ENCODE measurements around the gene BFAR. TPM values are rescaled to one million over a fixed set of nuclear protein-coding genes. Genes with fewer than 3 reads are reported as not detected.

BFAR gene
- polyA plus RNA-seq, 1 donor from 2014 or later: 63.5 TPM

DNA sequence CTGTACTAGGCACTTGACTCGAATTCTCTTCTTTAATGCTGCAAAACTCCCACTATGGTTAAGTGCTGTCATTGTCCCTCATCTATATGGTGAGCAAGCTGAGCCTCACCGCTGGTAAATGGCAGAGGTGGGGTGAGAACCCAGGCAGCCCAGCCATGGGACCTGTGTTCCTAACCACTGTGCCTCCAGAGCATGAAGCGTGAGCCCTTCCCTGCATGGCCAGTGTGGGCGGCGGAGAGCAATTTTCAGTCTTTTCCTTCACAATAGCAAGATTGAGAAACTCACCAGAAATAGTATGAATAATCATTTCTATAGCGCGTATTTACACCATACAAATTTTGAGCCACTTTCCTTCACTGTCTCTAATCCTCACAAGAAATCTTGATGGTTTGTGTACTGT lies 9.2 kb downstream of the BFAR start:
- Histone ChIP-seq H3K27me3 (ENCODE audit: insufficient read depth, low read depth, low read length) (no peaks in the 10 kb centered on the region), H4K20me1 (ENCODE audit: insufficient read depth) (no peaks in the 10 kb centered on the region), H3K9ac (ENCODE audit: low read length) (no peak overlapping the region), H3K27ac (ENCODE audit: low read length) (no peak overlapping the region), H3K4me2 (ENCODE audit: low read length) (no peak overlapping the region), H2AFZ (ENCODE audit: low read depth, low read length) (no peak overlapping the region), H3K9me2 (ENCODE audit: insufficient read depth, low read length) (no peaks in the 10 kb centered on the region), H3K4me3 (ENCODE audit: low read length) (no peak overlapping the region), H3K79me2 (replicated peaks; ENCODE audit: insufficient read depth, low read length) (peaks cover 26% of the 10 kb centered on the region), H3K9me3 (ENCODE audit: low read length) (no peaks in the 10 kb centered on the region), H3F3A (ENCODE audit: insufficient read depth, low read length, poor library complexity, severe bottlenecking) (no peaks in the 10 kb centered on the region), H3K36me3 (ENCODE audit: insufficient read depth, low read length) (no peaks in the 10 kb centered on the region)
- TF ChIP-seq SMC3 (conservative IDR thresholded peaks at IDR 0.05; ENCODE audit: poor library complexity) (no peak), EZH2 (IDR thresholded peaks at IDR 0.05; ENCODE audit: borderline replicate concordance, insufficient read depth, low read length, poor library complexity, severe bottlenecking) (no peak), EP300 (conservative IDR thresholded peaks at IDR 0.05; ENCODE audit: poor library complexity, severe bottlenecking) (no peak), MXI1 (conservative IDR thresholded peaks at IDR 0.05; ENCODE audit: poor library complexity, severe bottlenecking) (no peak)
- TF ChIP-seq, protein P1, sequence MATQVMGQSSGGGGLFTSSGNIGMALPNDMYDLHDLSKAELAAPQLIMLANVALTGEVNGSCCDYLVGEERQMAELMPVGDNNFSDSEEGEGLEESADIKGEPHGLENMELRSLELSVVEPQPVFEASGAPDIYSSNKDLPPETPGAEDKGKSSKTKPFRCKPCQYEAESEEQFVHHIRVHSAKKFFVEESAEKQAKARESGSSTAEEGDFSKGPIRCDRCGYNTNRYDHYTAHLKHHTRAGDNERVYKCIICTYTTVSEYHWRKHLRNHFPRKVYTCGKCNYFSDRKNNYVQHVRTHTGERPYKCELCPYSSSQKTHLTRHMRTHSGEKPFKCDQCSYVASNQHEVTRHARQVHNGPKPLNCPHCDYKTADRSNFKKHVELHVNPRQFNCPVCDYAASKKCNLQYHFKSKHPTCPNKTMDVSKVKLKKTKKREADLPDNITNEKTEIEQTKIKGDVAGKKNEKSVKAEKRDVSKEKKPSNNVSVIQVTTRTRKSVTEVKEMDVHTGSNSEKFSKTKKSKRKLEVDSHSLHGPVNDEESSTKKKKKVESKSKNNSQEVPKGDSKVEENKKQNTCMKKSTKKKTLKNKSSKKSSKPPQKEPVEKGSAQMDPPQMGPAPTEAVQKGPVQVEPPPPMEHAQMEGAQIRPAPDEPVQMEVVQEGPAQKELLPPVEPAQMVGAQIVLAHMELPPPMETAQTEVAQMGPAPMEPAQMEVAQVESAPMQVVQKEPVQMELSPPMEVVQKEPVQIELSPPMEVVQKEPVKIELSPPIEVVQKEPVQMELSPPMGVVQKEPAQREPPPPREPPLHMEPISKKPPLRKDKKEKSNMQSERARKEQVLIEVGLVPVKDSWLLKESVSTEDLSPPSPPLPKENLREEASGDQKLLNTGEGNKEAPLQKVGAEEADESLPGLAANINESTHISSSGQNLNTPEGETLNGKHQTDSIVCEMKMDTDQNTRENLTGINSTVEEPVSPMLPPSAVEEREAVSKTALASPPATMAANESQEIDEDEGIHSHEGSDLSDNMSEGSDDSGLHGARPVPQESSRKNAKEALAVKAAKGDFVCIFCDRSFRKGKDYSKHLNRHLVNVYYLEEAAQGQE (IDR thresholded peaks at IDR 0.05; ENCODE audit: borderline replicate concordance): no peak

DNA sequence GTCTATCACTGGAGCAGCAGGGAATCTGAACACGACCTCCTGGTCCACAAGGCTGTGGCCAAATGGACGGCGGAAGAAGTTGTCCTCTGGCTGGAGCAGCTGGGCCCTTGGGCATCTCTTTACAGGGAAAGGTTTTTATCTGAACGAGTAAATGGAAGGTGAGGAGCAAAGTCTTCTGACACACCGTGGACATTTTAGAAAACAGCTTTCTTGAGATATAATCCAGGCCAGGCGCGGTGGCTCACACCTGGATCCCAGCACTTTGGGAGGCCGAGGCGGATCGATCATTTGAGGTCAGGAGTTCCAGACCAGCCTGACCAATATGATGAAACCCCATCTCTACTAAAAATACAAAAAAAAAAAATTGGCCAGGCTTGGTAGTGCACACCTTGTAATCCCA lies 17.1 kb downstream of the BFAR start:
- peaks cover 3% of the 10 kb centered on the region for H3K36me3 ChIP-seq (ENCODE audit: insufficient read depth, low read length)
- H3K9me3 ChIP-seq (ENCODE audit: low read length): no peaks in the 10 kb centered on the region
- TF ChIP-seq TAF1 (IDR thresholded peaks at IDR 0.05; ENCODE audit: low read depth) (no peak), EZH2 (IDR thresholded peaks at IDR 0.05; ENCODE audit: borderline replicate concordance, insufficient read depth, low read length, poor library complexity, severe bottlenecking) (no peak), POLR2AphosphoS5 (IDR thresholded peaks at IDR 0.05) (no peak), EP300 (conservative IDR thresholded peaks at IDR 0.05; ENCODE audit: poor library complexity, severe bottlenecking) (no peak), RAD21 (conservative IDR thresholded peaks at IDR 0.05) (no peak), SMC3 (conservative IDR thresholded peaks at IDR 0.05; ENCODE audit: poor library complexity) (no peak), MXI1 (conservative IDR thresholded peaks at IDR 0.05; ENCODE audit: poor library complexity, severe bottlenecking) (no peak)
- TF ChIP-seq, protein P1 (IDR thresholded peaks at IDR 0.05; ENCODE audit: borderline replicate concordance): no peak
- TF ChIP-seq, protein P2, sequence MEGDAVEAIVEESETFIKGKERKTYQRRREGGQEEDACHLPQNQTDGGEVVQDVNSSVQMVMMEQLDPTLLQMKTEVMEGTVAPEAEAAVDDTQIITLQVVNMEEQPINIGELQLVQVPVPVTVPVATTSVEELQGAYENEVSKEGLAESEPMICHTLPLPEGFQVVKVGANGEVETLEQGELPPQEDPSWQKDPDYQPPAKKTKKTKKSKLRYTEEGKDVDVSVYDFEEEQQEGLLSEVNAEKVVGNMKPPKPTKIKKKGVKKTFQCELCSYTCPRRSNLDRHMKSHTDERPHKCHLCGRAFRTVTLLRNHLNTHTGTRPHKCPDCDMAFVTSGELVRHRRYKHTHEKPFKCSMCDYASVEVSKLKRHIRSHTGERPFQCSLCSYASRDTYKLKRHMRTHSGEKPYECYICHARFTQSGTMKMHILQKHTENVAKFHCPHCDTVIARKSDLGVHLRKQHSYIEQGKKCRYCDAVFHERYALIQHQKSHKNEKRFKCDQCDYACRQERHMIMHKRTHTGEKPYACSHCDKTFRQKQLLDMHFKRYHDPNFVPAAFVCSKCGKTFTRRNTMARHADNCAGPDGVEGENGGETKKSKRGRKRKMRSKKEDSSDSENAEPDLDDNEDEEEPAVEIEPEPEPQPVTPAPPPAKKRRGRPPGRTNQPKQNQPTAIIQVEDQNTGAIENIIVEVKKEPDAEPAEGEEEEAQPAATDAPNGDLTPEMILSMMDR (IDR thresholded peaks at IDR 0.05; ENCODE audit: poor library complexity, severe bottlenecking): no peak
- no peak overlapping the region for H3K4me2 ChIP-seq (ENCODE audit: low read length)
- H3K27ac ChIP-seq (ENCODE audit: low read length): no peak overlapping the region
- H3F3A ChIP-seq (ENCODE audit: insufficient read depth, low read length, poor library complexity, severe bottlenecking): no peaks in the 10 kb centered on the region
- no peaks in the 10 kb centered on the region for H4K20me1 ChIP-seq (ENCODE audit: insufficient read depth)
- H2AFZ ChIP-seq (ENCODE audit: low read depth, low read length): no peak overlapping the region
- H3K9ac ChIP-seq (ENCODE audit: low read length): no peak overlapping the region
- H3K9me2 ChIP-seq (ENCODE audit: insufficient read depth, low read length): no peaks in the 10 kb centered on the region
- H3K27me3 ChIP-seq (ENCODE audit: insufficient read depth, low read depth, low read length): no peaks in the 10 kb centered on the region
- no peaks in the 10 kb centered on the region for H3K79me2 ChIP-seq (replicated peaks; ENCODE audit: insufficient read depth, low read length)
- no peak overlapping the region for H3K4me3 ChIP-seq (ENCODE audit: low read length)

Data from neural cell (in vitro differentiated cells).